IMR-90 (cell line): ENCODE data around the gene ZMIZ1. TPM values are rescaled to one million over a fixed set of nuclear protein-coding genes. Genes with fewer than 3 reads are reported as not detected.

Experiments
- ATAC-seq: fragments of 200-7000 bp; cut with Tn5 transposase; 2 replicates; pipeline ENCODE4 v1.9.1; 2020; ENCODE audit warnings: low read depth, mild to moderate bottlenecking, moderate library complexity
- BruUV-seq: library from RNA; stranded (reverse); fragments of 400-500 nt; replicated peaks from 2 replicates; lab custom pipeline; 2021; lab: Mats Ljungman, UMichigan
- CTCF ChIA-PET: fragments of 300-600 bp; formaldehyde crosslinking; extraction: SDS; loops from one replicate; lab custom pipeline; 2021; ENCODE audit warnings: antibody characterized with exemption; lab: Yijun Ruan, JAX
- POLR2A ChIA-PET: fragments of 300-600 bp; sonication (Branson Sonifier 250); formaldehyde crosslinking; loops from one replicate; lab custom pipeline; 2022; ENCODE audit warnings: antibody characterized with exemption; ENCODE audit not compliant: unreplicated experiment; lab: Charles Lee
- DNase-seq: peaks from one replicate; pipeline ENCODE4 v3.0.0; 2013
- H2AFZ ChIP-seq: replicated peaks from 2 replicates; pipeline ENCODE3; 2013; ENCODE audit warnings: low read length, mild to moderate bottlenecking; ENCODE audit not compliant: poor library complexity
- H2AK5ac ChIP-seq: 2 replicates; pipeline ENCODE4 v1.6.1; 2013; ENCODE audit warnings: low read depth, low read length, inconsistent platforms
- H2AK9ac ChIP-seq: replicated peaks from 2 replicates; pipeline ENCODE3; 2013; ENCODE audit warnings: mild to moderate bottlenecking, low read depth, low read length, moderate library complexity; ENCODE audit not compliant: poor library complexity
- H2BK120ac ChIP-seq: 2 replicates; pipeline ENCODE4 v1.6.1; 2013; ENCODE audit warnings: low read depth, low read length, inconsistent platforms
- H2BK15ac ChIP-seq: 3 replicates; pipeline ENCODE4 v1.6.1; 2013; ENCODE audit warnings: low read depth, low read length, inconsistent platforms
- H2BK20ac ChIP-seq: 2 replicates; pipeline ENCODE4 v1.6.1; 2013; ENCODE audit warnings: low read depth, mild to moderate bottlenecking, inconsistent platforms, low read length, moderate library complexity
- H2BK5ac ChIP-seq: 2 replicates; pipeline ENCODE4 v1.6.1; 2013; ENCODE audit warnings: mild to moderate bottlenecking, low read depth, low read length, inconsistent platforms; ENCODE audit not compliant: poor library complexity, severe bottlenecking
- H3K14ac ChIP-seq: replicated peaks from 2 replicates; pipeline ENCODE4 v1.6.1; 2013; ENCODE audit warnings: low read depth, low read length, inconsistent platforms
- H3K18ac ChIP-seq: 2 replicates; pipeline ENCODE4 v1.6.1; 2013; ENCODE audit warnings: low read depth, low read length, control low read depth
- H3K23ac ChIP-seq: 2 replicates; pipeline ENCODE4 v1.6.1; 2013; ENCODE audit warnings: low read depth, low read length, inconsistent platforms
- H3K27ac ChIP-seq: 2 replicates; pipeline ENCODE4 v1.5.1; 2013; ENCODE audit warnings: mild to moderate bottlenecking, control low read depth, low read length; ENCODE audit not compliant: insufficient read depth
- H3K27me3 ChIP-seq: 2 replicates; pipeline ENCODE4 v1.6.1; 2013; ENCODE audit warnings: low read length; ENCODE audit not compliant: control insufficient read depth, insufficient read depth
- H3K36me3 ChIP-seq: 2 replicates; pipeline ENCODE4 v1.6.1; 2013; ENCODE audit warnings: low read length, mixed read lengths; ENCODE audit not compliant: control insufficient read depth, insufficient read depth
- H3K4ac ChIP-seq: 2 replicates; pipeline ENCODE4 v1.6.1; 2013; ENCODE audit warnings: low read depth, low read length, inconsistent platforms
- H3K4me1 ChIP-seq: 2 replicates; pipeline ENCODE4 v1.6.1; 2013; ENCODE audit warnings: low read length, mixed read lengths; ENCODE audit not compliant: control insufficient read depth, insufficient read depth
- H3K4me2 ChIP-seq: 2 replicates; pipeline ENCODE4 v1.6.1; 2013; ENCODE audit warnings: low read depth, mild to moderate bottlenecking, control low read depth, low read length, moderate library complexity
- H3K4me3 ChIP-seq: 2 replicates; pipeline ENCODE4 v1.5.1; 2013; ENCODE audit warnings: low read depth, mild to moderate bottlenecking, control low read depth, low read length, moderate library complexity; ENCODE audit not compliant: insufficient read depth
- H3K56ac ChIP-seq: 2 replicates; pipeline ENCODE4 v1.6.1; 2013; ENCODE audit warnings: low read length, inconsistent platforms; ENCODE audit not compliant: insufficient read depth; ENCODE audit errors: extremely low read depth
- H3K79me1 ChIP-seq, 2 experiments: 2 replicates each; pipeline ENCODE4 v1.6.1; 2013; ENCODE audit warnings: low read length in 2 of 2, inconsistent platforms in 1 of 2, low read depth in 1 of 2
- H3K9ac ChIP-seq: 2 replicates; pipeline ENCODE4 v1.6.1; 2013; ENCODE audit warnings: low read depth, low read length, control low read depth
- H3K9me1 ChIP-seq: 2 replicates; pipeline ENCODE4 v1.6.1; 2013; ENCODE audit warnings: low read length, inconsistent platforms; ENCODE audit not compliant: insufficient read depth
- H3K9me3 ChIP-seq: 2 replicates; pipeline ENCODE4 v1.6.1; 2013; ENCODE audit warnings: low read length; ENCODE audit not compliant: control insufficient read depth, insufficient read depth
- H4K20me1 ChIP-seq: 2 replicates; pipeline ENCODE4 v1.6.1; 2013; ENCODE audit warnings: low read length, inconsistent platforms; ENCODE audit not compliant: insufficient read depth
- H4K5ac ChIP-seq: 2 replicates; pipeline ENCODE4 v1.6.1; 2013; ENCODE audit warnings: mild to moderate bottlenecking, low read depth, low read length, control low read depth
- H4K8ac ChIP-seq, 2 experiments: 2 replicates each; pipeline ENCODE4 v1.6.1; 2013; ENCODE audit warnings: low read depth in 2 of 2, low read length in 2 of 2, control low read depth in 1 of 2, inconsistent platforms in 1 of 2
- H4K91ac ChIP-seq: 2 replicates; pipeline ENCODE4 v1.6.1; 2013; ENCODE audit warnings: low read depth, low read length, inconsistent platforms; ENCODE audit not compliant: insufficient read depth
- BHLHE40 ChIP-seq: fragments of 150-350 bp; IDR thresholded peaks from 2 replicates; pipeline ENCODE4 v1.6.1; 2016; ENCODE audit warnings: mild to moderate bottlenecking, low read depth, low read length
- ELK1 ChIP-seq: fragments of 150-350 bp; IDR thresholded peaks from 2 replicates; pipeline ENCODE4 v1.6.1; 2016; ENCODE audit warnings: low read depth, mild to moderate bottlenecking, low read length, moderate library complexity, borderline replicate concordance
- FOS ChIP-seq: fragments of 150-350 bp; IDR thresholded peaks from 2 replicates; pipeline ENCODE4 v1.6.1; 2016; ENCODE audit warnings: low read depth, low read length
- MAFK ChIP-seq: IDR thresholded peaks from 2 replicates; pipeline ENCODE4 v1.6.1; 2012; ENCODE audit warnings: low read depth, low read length, improper control_type of control experiment
- MAZ ChIP-seq: IDR thresholded peaks from 2 replicates; pipeline ENCODE4 v1.6.1; 2012; ENCODE audit warnings: low read depth, mild to moderate bottlenecking, low read length, improper control_type of control experiment, moderate library complexity, borderline replicate concordance
- MXI1 ChIP-seq: IDR thresholded peaks from 2 replicates; pipeline ENCODE4 v1.6.1; 2012; ENCODE audit warnings: low read depth, mild to moderate bottlenecking, low read length, moderate library complexity, borderline replicate concordance
- NFE2L2 ChIP-seq: fragments of 150-350 bp; IDR thresholded peaks from 2 replicates; pipeline ENCODE4 v1.6.1; 2016; ENCODE audit warnings: low read depth, mild to moderate bottlenecking, low read length
- POLR2A ChIP-seq: IDR thresholded peaks from 2 replicates; pipeline ENCODE4 v1.6.1; 2012; ENCODE audit warnings: mild to moderate bottlenecking, low read depth, low read length
- RAD21 ChIP-seq: IDR thresholded peaks from 2 replicates; pipeline ENCODE4 v1.6.1; 2012; ENCODE audit warnings: low read length, improper control_type of control experiment
- RCOR1 ChIP-seq: IDR thresholded peaks from 2 replicates; pipeline ENCODE4 v1.6.1; 2012; ENCODE audit warnings: mild to moderate bottlenecking, low read length, improper control_type of control experiment; ENCODE audit not compliant: insufficient replicate concordance
- RFX5 ChIP-seq: IDR thresholded peaks from 2 replicates; pipeline ENCODE4 v1.8.0; 2012; ENCODE audit warnings: low read depth, mild to moderate bottlenecking, low read length, moderate library complexity
- USF2 ChIP-seq: fragments of 150-350 bp; IDR thresholded peaks from 2 replicates; pipeline ENCODE4 v1.6.1; 2017; ENCODE audit warnings: mild to moderate bottlenecking, antibody characterized with exemption, low read length, low read depth
- WGBS, 2 experiments: methylation state at CpG; one replicate each; pipeline versions ENCODE4 v1.1.5 to v1.1.7; 2013; ENCODE audit warnings: missing lambda C conversion rate in 2 of 2; ENCODE audit not compliant: insufficient read length in 1 of 2; ENCODE audit errors: extremely low coverage in 2 of 2; 5-methylcytosine and 5-hydroxymethylcytosine counted together
- dilution Hi-C: fragments of 300-500 bp; cut with HindIII; formaldehyde crosslinking; loops from one replicate; pipeline ENCODE4 v1.14.3; 2018; ENCODE audit warnings: low sequenced_read_pairs; ENCODE audit not compliant: unreplicated experiment
- in situ Hi-C: fragments of 300-500 bp; cut with MboI; formaldehyde crosslinking; loops from 3 replicates; pipeline ENCODE4 v1.14.3; 2019; ENCODE audit warnings: low sequenced_read_pairs, inconsistent platforms, mixed read lengths
- intact Hi-C: fragments of 100-400 bp; cut with micrococcal nuclease; formaldehyde crosslinking; loops from 2 replicates; pipeline ENCODE4 v1.10.0; 2022
- polyA plus RNA-seq, 3 experiments: library from polyadenylated mRNA; depleted of rRNA; stranded (reverse); fragments of >200 nt; gene quantifications; 2 replicates each; pipeline ENCODE4 v1.2.3, GENCODE V29; 2012; ENCODE audit warnings: low replicate concordance in 1 of 3
- total RNA-seq: library from RNA; depleted of rRNA; stranded (reverse); fragments of >200 nt; gene quantifications from 2 replicates; pipeline ENCODE4 v1.2.3, GENCODE V29; 2012

ZMIZ1 gene
- total and polyA plus RNA-seq, 2 of the 4 experiments (the other 2 are of a cell fraction): 6.6 to 48.7 TPM

GRCh38 chr10:79335470-79336235 lies 266.9 kb downstream of the ZMIZ1 start (continued):
- TF ChIP-seq MAZ: no peak

GRCh38 chr10:79336276-79336675 lies 267.5 kb downstream of the ZMIZ1 start:
- peak overlapping the region; percentile 71 for H2AFZ ChIP-seq
- H3K27ac ChIP-seq: no peak overlapping the region
- no peak overlapping the region; the same call in 1 of the 2 replicates for H4K5ac ChIP-seq
- peak overlapping the region; percentile 52; the same call in 2 of the 3 replicates for H2BK15ac ChIP-seq
- H3K4me2 ChIP-seq: no peak overlapping the region
- BruUV-seq: no TSS peak
- no peaks in the 10 kb centered on the region for H4K20me1 ChIP-seq
- TF ChIP-seq MXI1: no peak
- TF ChIP-seq MAFK: no peak
- TF ChIP-seq BHLHE40: no peak
- TF ChIP-seq ELK1: no peak
- TF ChIP-seq POLR2A: no peak
- no peak for TF ChIP-seq RFX5
- no peak for TF ChIP-seq RCOR1
- no peak for TF ChIP-seq FOS
- no peak for TF ChIP-seq MAZ
- TF ChIP-seq RAD21: no peak
- no peak for TF ChIP-seq USF2
- TF ChIP-seq NFE2L2: no peak
- peak overlapping the region; percentile 38; the same call in 1 of the 2 replicates for H4K91ac ChIP-seq
- no peaks in the 10 kb centered on the region for H3K36me3 ChIP-seq
- WGBS, 2 experiments: no CpG with 5 or more reads among the region's 3 CpGs
- no peak overlapping the region for H3K56ac ChIP-seq
- peak overlapping the region; percentile 59 for H2BK20ac ChIP-seq
- peak overlapping the region; percentile 98 for H3K4ac ChIP-seq
- no peak overlapping the region for H3K14ac ChIP-seq
- peak overlapping the region; percentile 92; the same call in 1 of the 2 replicates for H2AK5ac ChIP-seq
- H3K9ac ChIP-seq: no peak overlapping the region
- H3K23ac ChIP-seq: no peak overlapping the region
- H3K9me1 ChIP-seq: peaks cover 15% of the 10 kb centered on the region
- peak overlapping the region; percentile 98 for H2BK120ac ChIP-seq
- H4K8ac ChIP-seq: no peak overlapping the region; a peak in 1 of 4 replicates
- peak overlapping the region; percentile 7 for H2AK9ac ChIP-seq
- intact Hi-C loops (no loop called here), in situ Hi-C loops (no loop called here), dilution Hi-C loops (no loop called here)
- POLR2A ChIA-PET: no interaction called here
- DNase-seq (no peak), ATAC-seq (no peak)
- no peak overlapping the region for H3K4me3 ChIP-seq
- H3K4me1 ChIP-seq: peaks cover 8% of the 10 kb centered on the region; the same call in 1 of the 2 replicates
- no peaks in the 10 kb centered on the region; a peak in 1 of 4 replicates for H3K79me1 ChIP-seq
- H2BK5ac ChIP-seq: peak overlapping the region; percentile 71
- no peaks in the 10 kb centered on the region for H3K27me3 ChIP-seq
- no peak overlapping the region for H3K18ac ChIP-seq
- no peaks in the 10 kb centered on the region for H3K9me3 ChIP-seq
- CTCF ChIA-PET: interaction anchor here (0.6 kb wide), 1 partner anchor 430 kb away, joined by 7 read pairs; no protein-coding TSS in a partner anchor
